Femur (tissue), 1 donor: Measurements from ENCODE around the gene ARHGAP29.

Source experiments
- DNase-seq: peaks from one replicate; pipeline ENCODE4 v3.0.0-alpha.2; 2017

ARHGAP29 gene

DNA sequence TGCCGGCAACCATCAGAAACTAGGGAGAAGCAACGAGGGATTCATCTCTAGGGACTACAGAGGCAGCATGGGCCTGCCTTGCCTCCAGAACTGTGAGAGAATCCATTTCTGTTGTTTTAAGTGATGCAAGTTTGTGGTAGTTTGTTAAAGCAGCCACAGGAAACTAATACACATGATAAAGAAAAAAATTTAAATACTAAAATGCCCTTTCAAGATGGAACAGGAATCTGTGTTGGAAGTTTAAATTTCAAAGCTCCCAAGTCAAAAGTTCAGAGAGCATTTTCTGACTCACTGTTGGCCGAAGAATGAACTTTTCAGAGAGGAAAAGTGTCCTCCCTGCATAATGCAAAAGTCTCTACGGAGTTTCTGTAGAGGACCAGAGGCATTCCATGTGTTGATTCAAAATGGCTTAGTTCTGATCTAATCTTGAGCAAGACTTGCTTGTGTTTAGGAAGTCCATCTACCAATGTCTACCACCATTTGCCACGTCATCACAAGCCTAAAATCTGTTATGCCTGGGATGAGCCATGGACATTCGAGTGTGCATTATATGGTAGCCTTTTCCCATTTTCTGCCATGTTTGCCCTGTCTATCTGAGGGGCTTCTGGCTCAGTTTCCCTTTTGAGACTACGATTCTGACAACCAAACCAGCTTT lies 22.4 kb upstream of the ARHGAP29 start:
- DNase-seq: no peak

DNA sequence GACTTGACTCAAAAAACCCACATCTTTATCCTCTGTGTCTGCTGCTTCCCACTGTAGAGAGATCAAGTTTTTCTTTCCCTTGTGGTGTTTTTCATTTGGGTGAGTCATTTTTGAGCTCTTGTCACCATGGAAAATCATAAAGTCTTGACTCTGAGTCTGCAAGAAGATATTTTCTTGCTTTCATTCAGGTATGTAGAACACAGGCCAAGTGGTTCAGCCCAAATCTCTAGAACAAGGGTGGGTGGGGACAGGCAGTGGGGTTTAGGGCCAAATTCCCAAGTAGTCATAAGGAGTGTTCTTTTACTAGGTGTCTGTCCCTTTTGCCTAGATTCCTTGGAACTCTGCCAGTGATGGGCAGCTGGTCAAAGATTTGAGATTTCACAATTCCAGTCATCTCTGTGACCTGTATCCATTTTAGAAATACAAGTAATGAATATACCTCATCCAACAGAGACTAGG lies 21.5 kb upstream of the ARHGAP29 start:
- DNase-seq: no peak

- no peak for DNase-seq
Measured at GRCh38 chr1:94257444-94257843, 20.1 kb upstream of the ARHGAP29 start.

GRCh38 chr1:94255476-94255875 lies 18.1 kb upstream of the ARHGAP29 start:
- no peak for DNase-seq

DNA sequence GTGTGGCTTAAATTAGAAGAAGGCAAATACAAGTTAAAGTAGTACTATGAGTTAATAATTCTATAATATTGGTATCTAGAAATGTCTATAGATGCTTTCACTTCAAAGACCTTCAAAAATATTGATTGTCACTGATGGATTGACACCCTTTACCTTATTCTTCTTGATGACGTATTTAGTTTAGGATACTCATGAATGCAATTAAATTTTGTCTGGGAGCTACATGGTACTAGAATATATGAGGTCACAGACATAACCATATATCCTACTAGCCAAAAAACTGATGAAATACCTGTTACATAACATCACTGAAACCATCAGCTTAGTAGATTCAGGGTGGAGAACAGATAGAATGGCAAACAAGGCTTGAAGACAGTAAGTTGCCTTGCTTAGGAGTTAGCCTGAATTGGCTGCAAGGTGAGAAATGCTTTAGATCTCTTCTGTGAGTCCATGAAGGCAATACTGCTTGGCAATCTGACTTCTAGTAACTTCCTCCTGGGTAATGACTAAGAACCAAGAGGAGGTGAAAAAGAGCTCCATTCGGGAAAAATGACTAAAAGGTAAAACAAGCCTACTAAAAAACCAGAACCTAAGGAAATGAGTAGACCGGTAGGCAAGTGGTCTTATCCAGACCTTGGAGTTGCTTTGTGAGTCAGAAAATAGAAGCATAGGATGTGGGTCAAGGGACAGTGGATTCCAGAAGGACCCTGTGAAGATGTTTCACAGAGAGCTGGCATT lies 16.9 kb upstream of the ARHGAP29 start:
- no peak for DNase-seq

DNA sequence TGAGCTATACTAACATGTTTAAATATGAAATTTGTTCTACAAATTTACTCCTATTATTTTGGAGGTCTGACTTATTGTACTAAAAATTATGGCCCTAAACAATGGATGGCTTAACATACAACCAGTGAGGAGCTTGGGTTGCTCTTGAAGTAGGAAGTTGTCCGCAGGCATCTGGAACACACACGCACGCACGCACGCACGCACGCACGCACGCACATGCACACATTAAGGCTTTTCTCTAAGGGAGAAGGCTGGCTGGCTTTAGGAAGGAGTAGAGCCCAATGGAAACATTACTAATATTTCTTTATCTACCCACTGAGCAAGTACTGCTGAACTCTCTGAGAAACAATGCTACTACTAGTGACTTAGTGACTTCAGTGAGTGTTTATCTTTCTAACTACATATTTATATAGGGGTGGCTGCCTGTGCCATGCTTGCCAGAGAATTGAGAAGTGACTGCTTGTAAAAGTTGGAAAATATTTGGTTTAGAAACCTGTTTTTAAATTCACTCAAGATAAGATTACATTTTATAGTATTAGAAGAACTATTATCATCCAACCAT lies 16.2 kb upstream of the ARHGAP29 start:
- DNase-seq: no peak

DNA sequence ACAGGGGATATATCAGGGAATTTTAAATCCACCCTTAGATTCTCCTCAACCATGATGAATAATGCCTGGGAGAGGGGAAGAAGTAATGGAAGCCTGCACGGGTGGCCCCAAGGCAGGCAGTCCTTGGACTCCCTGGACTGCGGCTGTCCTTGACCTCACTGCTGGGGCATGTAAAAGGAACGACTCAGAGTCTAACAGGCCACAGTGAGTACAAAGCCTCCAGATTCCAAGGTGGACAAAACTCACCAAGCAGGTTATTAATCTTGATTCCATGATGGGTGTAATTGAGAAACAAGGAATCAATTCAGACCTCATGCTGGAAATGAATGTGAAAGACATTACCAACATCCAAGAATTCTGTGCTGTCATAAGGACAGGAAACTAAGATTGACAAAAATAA lies 13.0 kb upstream of the ARHGAP29 start:
- no peak for DNase-seq

DNA sequence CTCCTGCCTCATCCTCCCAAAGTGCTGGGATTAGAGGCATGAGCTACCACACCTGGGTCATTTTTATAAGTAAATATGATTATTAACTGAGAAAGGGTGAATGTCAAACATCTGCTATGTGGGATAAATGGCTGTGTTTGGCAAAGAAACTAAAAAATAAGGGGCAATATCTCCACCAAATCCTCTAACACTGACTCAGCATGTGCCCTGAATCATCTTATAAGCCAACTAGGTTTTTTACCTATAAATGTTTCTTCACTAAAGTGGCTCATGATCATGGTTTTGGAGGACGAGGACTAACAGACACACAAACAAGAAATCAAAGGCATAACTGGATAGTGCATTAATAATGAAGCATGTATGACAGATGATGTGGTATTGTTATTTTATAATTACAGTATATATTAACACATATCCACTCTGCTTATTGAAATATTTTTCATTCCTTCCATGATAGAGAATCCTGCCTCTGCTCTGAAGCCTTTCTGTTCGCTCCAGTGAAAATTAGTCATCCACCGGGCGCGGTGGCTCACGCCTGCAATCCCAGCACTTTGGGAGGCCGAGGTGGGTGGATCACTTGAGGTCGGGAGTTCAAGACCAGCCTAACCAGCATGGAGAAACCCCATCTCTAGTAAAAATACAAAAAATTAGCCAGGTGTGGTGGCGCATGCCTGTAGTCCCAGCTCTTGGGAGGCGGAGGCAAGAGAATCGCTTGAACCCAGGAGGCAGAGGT lies 11.7 kb upstream of the ARHGAP29 start:
- DNase-seq: no peak

GRCh38 chr1:94247138-94248094 lies 10.0 kb upstream of the ARHGAP29 start:
- peak; percentile 71 for DNase-seq

DNA sequence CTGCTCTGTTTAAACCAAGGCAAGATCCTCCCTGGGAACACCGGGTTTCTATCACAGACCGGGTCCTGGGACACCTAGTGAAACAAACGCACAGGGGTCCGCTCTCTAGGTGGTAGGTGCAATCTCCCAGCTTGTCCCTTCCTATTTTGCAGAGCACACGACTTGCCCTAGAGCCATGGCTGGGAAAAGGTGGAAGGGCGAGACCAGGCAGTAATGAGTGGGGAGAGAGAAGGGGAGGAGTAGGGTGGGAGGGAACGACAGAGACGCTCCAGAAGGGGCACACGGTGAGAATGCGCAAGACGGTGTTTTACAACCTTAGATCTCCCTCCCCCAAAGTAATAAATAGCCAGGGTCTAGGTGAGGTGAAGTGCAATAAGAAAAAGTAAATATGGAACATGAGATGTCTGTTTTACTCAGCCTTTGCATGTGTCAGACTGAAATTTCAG lies 9.3 kb upstream of the ARHGAP29 start:
- DNase-seq: no peak

DNA sequence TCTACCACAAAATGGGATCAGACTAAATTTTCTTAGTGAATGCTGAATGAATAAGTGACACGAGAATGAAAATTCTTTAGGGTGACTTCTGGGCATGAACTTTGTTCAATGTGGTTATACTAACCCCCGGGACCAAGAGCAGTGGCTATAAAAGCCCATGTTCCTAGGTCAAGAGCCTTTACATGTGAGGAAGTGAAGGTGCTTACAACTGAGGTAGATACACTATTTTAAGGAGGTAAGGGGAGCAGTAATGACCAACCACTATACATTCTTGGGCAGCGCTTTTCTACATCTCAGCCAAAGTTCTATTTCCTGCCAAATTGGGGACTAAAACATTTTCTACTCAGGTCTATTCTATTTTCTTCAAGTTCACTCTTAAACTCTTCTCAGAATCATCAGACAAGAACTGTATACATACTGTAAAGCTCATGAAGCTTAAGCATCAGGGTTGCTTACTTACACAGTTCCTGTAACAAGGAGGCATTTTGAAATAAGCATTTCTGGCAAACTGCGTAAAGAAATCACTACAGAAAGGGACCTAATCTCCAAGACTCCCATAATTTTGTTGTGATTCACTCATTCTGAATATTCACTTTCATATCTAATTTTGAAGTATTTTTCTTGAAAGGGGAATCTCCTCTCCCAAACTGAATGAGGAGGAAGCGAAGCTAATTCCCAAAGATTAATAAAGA lies 8.5 kb upstream of the ARHGAP29 start:
- DNase-seq: no peak

GRCh38 chr1:94244816-94245215 lies 7.4 kb upstream of the ARHGAP29 start:
- DNase-seq: no peak

GRCh38 chr1:94243665-94244064 lies 6.3 kb upstream of the ARHGAP29 start:
- no peak for DNase-seq

DNA sequence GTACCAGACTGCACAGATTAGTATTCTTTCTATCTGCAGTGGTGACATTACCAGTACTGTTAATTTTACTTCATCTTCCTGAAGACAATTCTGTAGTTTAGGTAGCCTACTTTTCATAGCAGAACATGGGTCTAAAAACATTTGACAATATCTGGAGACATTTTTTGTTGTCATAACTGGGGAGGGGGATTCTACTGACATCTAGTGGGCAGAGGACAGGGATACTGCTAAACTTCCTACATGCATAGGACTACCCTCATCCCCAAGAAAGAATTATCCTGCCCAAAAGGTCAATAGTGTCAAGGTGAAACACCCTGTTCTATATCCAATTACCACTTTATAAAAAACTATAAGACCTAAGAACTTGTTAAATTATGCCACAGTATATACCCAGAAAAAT lies 3.4 kb upstream of the ARHGAP29 start:
- no peak for DNase-seq

- no peak for DNase-seq
Measured at GRCh38 chr1:94239796-94240195, 2.4 kb upstream of the ARHGAP29 start.

DNA sequence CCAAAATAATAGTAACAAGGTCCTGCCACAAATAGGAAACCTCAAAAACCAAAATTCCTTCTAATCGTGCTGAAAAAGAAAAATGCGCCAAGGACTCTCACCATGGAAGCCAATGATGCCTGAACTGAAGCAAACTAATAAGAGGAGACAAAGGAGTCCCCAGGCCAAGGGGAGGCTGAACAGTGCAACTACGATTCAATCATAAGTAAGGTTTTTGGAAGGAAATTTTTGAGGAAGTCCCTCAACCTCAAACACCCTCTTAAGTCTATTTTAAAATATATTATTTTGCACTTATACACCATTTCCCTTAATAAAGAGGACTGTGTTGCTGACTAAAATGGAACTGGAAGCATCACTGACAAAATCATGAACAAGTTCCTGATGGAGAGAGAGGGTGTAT lies 1.7 kb upstream of the ARHGAP29 start:
- DNase-seq: no peak

GRCh38 chr1:94236630-94237290 lies 624 bp downstream of the ARHGAP29 start:
- peak; percentile 45 for DNase-seq

DNA sequence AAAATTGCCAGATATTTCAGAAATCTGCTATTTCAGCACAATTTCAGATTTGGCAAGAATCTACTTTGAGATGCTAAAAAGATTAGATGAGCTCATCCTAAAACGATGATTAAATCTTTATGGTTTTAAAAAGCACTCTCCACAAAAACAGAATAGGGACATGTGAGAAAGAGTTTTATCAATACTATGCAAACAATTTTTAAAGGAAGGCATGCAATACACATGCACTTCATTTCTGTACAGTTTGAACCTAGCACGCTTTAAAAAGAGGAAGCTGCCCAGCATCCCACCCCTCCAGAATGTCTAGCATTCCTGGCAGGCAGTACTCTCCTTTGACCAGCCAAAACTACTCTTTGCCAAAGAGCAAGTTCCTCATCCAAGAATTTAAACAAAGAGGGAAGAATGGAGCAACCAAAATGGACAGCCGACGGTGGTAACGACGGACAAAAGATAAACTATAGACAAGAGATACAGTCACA lies 1.3 kb downstream of the ARHGAP29 start:
- peak; percentile 48 for DNase-seq

DNA sequence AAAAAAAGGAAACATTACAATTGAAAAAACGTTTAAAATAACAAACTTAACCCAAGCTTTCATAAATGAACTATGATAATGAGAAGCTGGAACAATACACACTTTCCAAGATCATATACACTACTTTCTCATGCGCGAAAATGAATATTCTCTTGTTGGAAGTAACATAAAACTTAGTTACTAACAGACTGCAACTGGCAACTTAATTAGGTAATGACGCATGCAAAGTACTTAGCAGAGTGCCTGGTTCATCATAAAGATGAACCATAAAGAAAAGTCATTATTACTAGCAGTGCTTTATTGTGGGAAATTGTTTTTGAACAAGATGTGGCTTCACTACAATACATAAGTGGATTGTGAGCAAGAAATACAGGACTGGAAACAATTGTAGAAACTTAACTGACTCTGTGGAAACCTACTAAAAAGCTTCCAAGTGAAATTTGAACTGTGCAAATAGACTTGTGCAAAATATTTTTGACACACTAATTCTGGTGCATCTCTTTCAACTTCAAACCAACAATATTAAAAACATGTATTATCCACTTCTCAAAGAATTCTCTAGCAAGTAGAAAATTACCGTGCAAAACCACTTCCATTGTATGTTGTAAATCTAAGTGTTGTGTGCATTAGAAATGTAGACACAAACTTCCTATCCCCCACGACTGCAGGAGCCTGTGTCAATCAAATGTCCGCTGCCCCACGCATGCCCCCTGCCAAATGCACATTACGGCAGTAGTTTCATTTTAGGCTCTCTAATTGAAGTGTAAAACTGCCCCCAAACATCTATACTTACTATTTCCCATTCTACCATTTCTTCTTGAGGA lies 2.0 kb downstream of the ARHGAP29 start:
- DNase-seq: peak; percentile 49

DNA sequence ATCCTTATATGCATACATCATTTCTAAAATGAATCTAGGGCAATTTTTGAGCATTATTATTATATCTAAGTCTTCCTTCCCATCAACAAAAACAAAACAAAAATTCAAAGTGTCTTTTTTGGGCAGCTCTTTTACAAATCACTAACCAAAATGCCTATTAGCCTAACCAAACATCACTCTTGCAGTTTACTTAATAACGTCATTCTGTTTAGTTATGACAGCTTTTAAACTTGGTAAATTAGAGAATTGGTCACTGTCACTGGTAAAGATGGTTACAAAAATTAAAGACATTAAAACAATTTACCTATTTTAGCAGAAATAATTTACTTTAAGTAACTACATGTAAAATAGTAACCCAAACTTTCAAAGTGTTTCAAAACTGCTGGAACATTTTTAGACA lies 2.8 kb downstream of the ARHGAP29 start:
- DNase-seq: no peak
